GM12878 (cell line): ENCODE measurements around the gene NEK7. TPM values are rescaled to one million over a fixed set of nuclear protein-coding genes. Genes with fewer than 3 reads are reported as not detected.

ENCODE experiments used
- ATAC-seq: fragments of 200-7000 bp; cut with Tn5 transposase; 3 replicates; pipeline ENCODE4 v1.9.1; 2020; ENCODE audit warnings: mild to moderate bottlenecking, moderate library complexity
- BruUV-seq: library from RNA; stranded (reverse); fragments of 400-500 nt; replicated peaks from 2 replicates; lab custom pipeline; 2021; lab: Mats Ljungman, UMichigan
- CTCF ChIA-PET: fragments of 300-600 bp; sonication (Branson Sonifier 250); formaldehyde crosslinking; extraction: SDS; loops from one replicate; lab custom pipeline; 2021; ENCODE audit warnings: inconsistent platforms; lab: Yijun Ruan, JAX
- POLR2A ChIA-PET: fragments of 350-600 bp; formaldehyde crosslinking; extraction: SDS; loops from one replicate; lab custom pipeline; 2021; ENCODE audit warnings: inconsistent platforms; lab: Charles Lee
- RAD21 ChIA-PET: fragments of 300-600 bp; sonication (Branson Sonifier 250); formaldehyde crosslinking; loops from one replicate; lab custom pipeline; 2023; ENCODE audit warnings: antibody characterized with exemption; ENCODE audit not compliant: unreplicated experiment; lab: Charles Lee
- SMC1A ChIA-PET: fragments of 300-600 bp; sonication (Branson Sonifier 250); formaldehyde crosslinking; loops from one replicate; lab custom pipeline; 2023; ENCODE audit not compliant: unreplicated experiment, uncharacterized antibody; lab: Charles Lee
- DNase-seq: peaks from one replicate; pipeline ENCODE4 v3.0.0-alpha.2; 2011; ENCODE audit warnings: low read depth, low spot score
- FAIRE-seq: peaks from 3 replicates; lab custom pipeline; 2011; peaks lifted over from hg19 to GRCh38; lab: Jason Lieb, UNC
- H2AFZ ChIP-seq: 2 replicates; pipeline ENCODE4 v1.6.0; 2011; ENCODE audit warnings: low read depth, low read length, control low read depth; ENCODE audit not compliant: control insufficient read depth
- H3K27ac ChIP-seq: 2 replicates; pipeline ENCODE4 v1.5.1; 2011; ENCODE audit warnings: control low read depth; ENCODE audit not compliant: control insufficient read depth, insufficient read depth
- H3K27me3 ChIP-seq, 2 experiments: replicated peaks in 1 of 2; 2 replicates each; pipeline versions ENCODE4 v1.6.0 to v1.6.1; 2011; ENCODE audit warnings: low read length in 1 of 2; ENCODE audit not compliant: control insufficient read depth in 2 of 2, insufficient read depth in 2 of 2
- H3K36me3 ChIP-seq, 2 experiments: 2 replicates each; pipeline ENCODE4 v1.5.1; 2011; ENCODE audit warnings: low read length in 1 of 2; ENCODE audit not compliant: control insufficient read depth in 2 of 2, insufficient read depth in 2 of 2
- H3K4me1 ChIP-seq: 2 replicates; pipeline ENCODE4 v1.6.1; 2011; ENCODE audit warnings: mild to moderate bottlenecking, low read length, moderate library complexity, mixed read lengths; ENCODE audit not compliant: control insufficient read depth, insufficient read depth
- H3K4me2 ChIP-seq: 2 replicates; pipeline ENCODE4 v1.6.0; 2011; ENCODE audit warnings: control low read depth; ENCODE audit not compliant: control insufficient read depth, insufficient read depth
- H3K4me3 ChIP-seq: fragments of 200-600 bp; sonication (generic); 2 replicates; pipeline ENCODE4 v1.5.1; 2016
- H3K79me2 ChIP-seq: 2 replicates; pipeline ENCODE4 v1.6.0; 2011; ENCODE audit warnings: low read length; ENCODE audit not compliant: control insufficient read depth, insufficient read depth
- H3K9ac ChIP-seq: 2 replicates; pipeline ENCODE4 v1.8.0; 2011; ENCODE audit warnings: low read length, control low read depth, mixed read lengths; ENCODE audit not compliant: control insufficient read depth, insufficient read depth
- H3K9me3 ChIP-seq: replicated peaks from 3 replicates; pipeline ENCODE4 v1.5.1; 2011; ENCODE audit warnings: mild to moderate bottlenecking, low read length; ENCODE audit not compliant: control insufficient read depth, insufficient read depth
- H4K20me1 ChIP-seq: 2 replicates; pipeline ENCODE4 v1.6.0; 2011; ENCODE audit not compliant: control insufficient read depth, insufficient read depth
- BRCA1 ChIP-seq: IDR thresholded peaks from 2 replicates; pipeline ENCODE4 v1.6.1; 2011; ENCODE audit warnings: low read depth, low read length, improper control_type of control experiment
- CTCF ChIP-seq, 3 experiments: IDR thresholded peaks in 2 of 3; conservative IDR thresholded peaks in 1 of 3; 2 replicates each; pipeline ENCODE4 v1.5.1; 2011; ENCODE audit warnings: low read depth in 3 of 3, low read length in 3 of 3, mild to moderate bottlenecking in 3 of 3, control low read depth in 2 of 3, moderate library complexity in 2 of 3, inconsistent platforms in 1 of 3, mixed read lengths in 1 of 3; ENCODE audit not compliant: control insufficient read depth in 2 of 3, insufficient read depth in 1 of 3; ENCODE audit errors: extremely low read depth in 1 of 3
- RAD21 ChIP-seq: IDR thresholded peaks from 2 replicates; pipeline ENCODE4 v1.6.1; 2011; ENCODE audit warnings: mild to moderate bottlenecking, low read depth, low read length, moderate library complexity; ENCODE audit not compliant: insufficient read depth
- SREBF1 ChIP-seq: IDR thresholded peaks from 2 replicates; pipeline ENCODE4 v1.6.1; 2012; ENCODE audit warnings: mild to moderate bottlenecking, low read length
- in situ Hi-C: fragments of 300-500 bp; cut with MboI; formaldehyde crosslinking; loops from 9 replicates; pipeline ENCODE4 v1.14.3; 2018; ENCODE audit warnings: mixed read lengths
- intact Hi-C: fragments of 100-400 bp; cut with micrococcal nuclease; formaldehyde crosslinking; loops from one replicate; pipeline ENCODE4 v1.14.2; 2022; ENCODE audit not compliant: unreplicated experiment
- polyA plus RNA-seq, 11 experiments: library from polyadenylated mRNA; depleted of rRNA in 4 of 11; unstranded in 6 of 11; stranded (reverse) in 5 of 11; fragments of >200 nt; fragmentation: Nextera tagmentation in 4 of 11; fragmentation: Illumina TruSeq in 1 of 11; extraction: Ambion mirVana in 4 of 11; extraction: Trizol in 1 of 11; gene quantifications; 1 replicate in 1 of 11; 2 replicates in 10 of 11; pipeline versions ENCODE4 v1.2.1 to v1.2.3, GENCODE V29; 2011 to 2016; ENCODE audit warnings: inconsistent platforms in 2 of 11, missing spikeins in 2 of 11, low read depth in 1 of 11
- total RNA-seq, 4 experiments: library from RNA; depleted of rRNA in 3 of 4; stranded (reverse); fragments of >200 nt in 3 of 4; fragmentation: Illumina TruSeq in 1 of 4; extraction: Trizol in 1 of 4; gene quantifications; 2 replicates each; pipeline versions ENCODE4 v1.2.1 to v1.2.3, GENCODE V29; 2013 to 2021

The NEK7 gene
- total and polyA plus RNA-seq, 10 of the 15 experiments (the other 5 are each of a cell fraction or from before 2014, with no cell fraction given): 9.4 to 77.7 (median 24.0) TPM

DNA sequence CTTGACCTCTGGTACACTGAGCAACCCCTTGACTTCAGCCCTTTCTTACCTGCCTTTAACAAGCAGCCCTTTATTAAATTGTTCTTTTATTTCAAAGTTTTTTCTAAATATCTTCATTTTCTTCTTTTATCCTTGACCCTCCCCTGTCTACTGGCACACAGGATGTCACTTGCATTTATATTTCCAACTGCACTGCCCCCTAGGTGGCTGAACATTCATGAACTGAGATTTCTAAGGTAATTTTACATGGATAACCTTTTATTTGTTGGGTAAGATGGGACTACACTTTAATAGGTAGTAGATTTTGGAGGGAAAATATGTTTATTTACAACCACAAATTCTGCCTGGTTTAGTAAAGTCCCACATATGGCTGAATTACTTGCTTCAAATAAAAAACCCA lies 193.7 kb downstream of the NEK7 start:
- no peak for FAIRE-seq
- no peaks in the 10 kb centered on the region for H3K27me3 ChIP-seq
- SMC1A ChIA-PET: no interaction called here
- ATAC-seq: no peak
- no peak overlapping the region for H2AFZ ChIP-seq
- RAD21 ChIA-PET: no interaction called here
- H3K36me3 ChIP-seq: no peaks in the 10 kb centered on the region
- no peaks in the 10 kb centered on the region for H4K20me1 ChIP-seq
- in situ Hi-C loops: no loop called here
- H3K9me3 ChIP-seq: no peaks in the 10 kb centered on the region
- H3K9ac ChIP-seq: no peak overlapping the region
- H3K4me3 ChIP-seq: no peak overlapping the region
- no peak overlapping the region for H3K27ac ChIP-seq
- H3K4me2 ChIP-seq: no peak overlapping the region
- POLR2A ChIA-PET: no interaction called here
- TF ChIP-seq CTCF (IDR thresholded peaks at IDR 0.05 in 2 of 3, conservative IDR thresholded peaks at IDR 0.05 in 1 of 3; ENCODE audit: control insufficient read depth in 2 of 3, extremely low read depth in 1 of 3, insufficient read depth in 1 of 3, low read depth in 3 of 3, low read length in 3 of 3): peak in 1 of 3 experiments; percentile 14; a peak in 2 of 6 replicates
- no peak for TF ChIP-seq SREBF1
- no peak for TF ChIP-seq BRCA1
- peak; percentile 20; the same call in 1 of the 2 replicates for TF ChIP-seq RAD21
- BruUV-seq: no TSS peak
- H3K79me2 ChIP-seq: no peaks in the 10 kb centered on the region
- DNase-seq: no peak
- intact Hi-C loops: no loop called here
- peaks cover 12% of the 10 kb centered on the region for H3K4me1 ChIP-seq
- CTCF ChIA-PET: interaction anchor here (1.0 to 2.0 kb wide), 2 partner anchors 8 to 85 kb away, joined by 3 to 6 read pairs; no protein-coding TSS in a partner anchor
